PC-3 (cell line): ENCODE results near the gene PSMA5.

ENCODE experiments used
- EZH2 ChIP-seq: fragments of 300-600 bp; sonication (generic); IDR thresholded peaks from one replicate; pipeline ENCODE4 v1.6.1; 2017; ENCODE audit warnings: antibody characterized with exemption, mild to moderate bottlenecking, low read length; ENCODE audit not compliant: unreplicated experiment
- TF ChIP-seq, protein P1 (sequence below): fragments of 300-600 bp; sonication (generic); conservative IDR thresholded peaks from 2 replicates; pipeline ENCODE4 v1.5.1; 2017; ENCODE audit warnings: antibody characterized with exemption, low read depth, mild to moderate bottlenecking, low read length

DNA sequence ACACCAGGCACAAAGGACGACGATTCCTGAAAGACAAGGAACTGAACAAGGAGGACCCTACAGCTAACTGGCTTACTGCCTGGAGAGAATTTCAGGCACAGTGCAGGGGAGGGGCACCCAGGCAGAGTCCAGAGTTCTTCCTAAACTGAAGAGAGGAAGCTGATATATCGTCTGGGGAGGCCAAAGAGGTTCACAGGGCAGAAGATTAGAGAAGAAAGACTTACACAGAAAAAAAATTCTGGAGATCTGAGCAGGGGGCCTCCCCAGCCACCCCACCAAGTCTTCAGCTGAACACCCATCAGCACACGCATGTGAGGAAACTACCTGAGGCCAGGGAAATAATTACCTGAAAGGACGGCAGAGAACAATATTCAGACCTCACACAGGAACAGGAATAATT is 53.1 kb downstream of the PSMA5 start:
- TF ChIP-seq, protein P1, sequence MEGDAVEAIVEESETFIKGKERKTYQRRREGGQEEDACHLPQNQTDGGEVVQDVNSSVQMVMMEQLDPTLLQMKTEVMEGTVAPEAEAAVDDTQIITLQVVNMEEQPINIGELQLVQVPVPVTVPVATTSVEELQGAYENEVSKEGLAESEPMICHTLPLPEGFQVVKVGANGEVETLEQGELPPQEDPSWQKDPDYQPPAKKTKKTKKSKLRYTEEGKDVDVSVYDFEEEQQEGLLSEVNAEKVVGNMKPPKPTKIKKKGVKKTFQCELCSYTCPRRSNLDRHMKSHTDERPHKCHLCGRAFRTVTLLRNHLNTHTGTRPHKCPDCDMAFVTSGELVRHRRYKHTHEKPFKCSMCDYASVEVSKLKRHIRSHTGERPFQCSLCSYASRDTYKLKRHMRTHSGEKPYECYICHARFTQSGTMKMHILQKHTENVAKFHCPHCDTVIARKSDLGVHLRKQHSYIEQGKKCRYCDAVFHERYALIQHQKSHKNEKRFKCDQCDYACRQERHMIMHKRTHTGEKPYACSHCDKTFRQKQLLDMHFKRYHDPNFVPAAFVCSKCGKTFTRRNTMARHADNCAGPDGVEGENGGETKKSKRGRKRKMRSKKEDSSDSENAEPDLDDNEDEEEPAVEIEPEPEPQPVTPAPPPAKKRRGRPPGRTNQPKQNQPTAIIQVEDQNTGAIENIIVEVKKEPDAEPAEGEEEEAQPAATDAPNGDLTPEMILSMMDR, result no peak
- no peak for TF ChIP-seq EZH2
